ENCODE measurements around the gene PFN1.

GRCh38 chr17:4959261-4959965 lies 11.1 kb upstream of the PFN1 start:
- TF ChIP-seq CTCF (IDR thresholded peaks at IDR 0.05) = no peak
- TF ChIP-seq POLR2A (IDR thresholded peaks at IDR 0.05) = no peak
- TF ChIP-seq EP300 (IDR thresholded peaks at IDR 0.05) = no peak

Data from ovary (tissue), 3 donors.